Coronary artery (tissue), 2 donors: ENCODE measurements around the gene BID.
"Not testable (repeated sequence)": the region's sequence is repeated elsewhere in the genome, so short reads cannot be mapped to it uniquely, and the experiment has no call there.

Experiments
- DNase-seq: peaks from one replicate; pipeline ENCODE4 v3.0.0-alpha.2; 2017; ENCODE audit warnings: low spot score
- H3K27ac ChIP-seq, 2 donors: fragments of 200-600 bp; sonication (generic); one replicate each; pipeline ENCODE4 v1.5.1; 2016 to 2019
- H3K4me3 ChIP-seq: fragments of 200-600 bp; sonication (generic); 2 replicates; pipeline ENCODE4 v1.5.1; 2016; ENCODE audit warnings: mild to moderate bottlenecking, moderate library complexity
- TF ChIP-seq, protein P1 (sequence below): fragments of 200-600 bp; sonication (generic); IDR thresholded peaks from one replicate; pipeline ENCODE4 v1.5.1; 2019; ENCODE audit warnings: antibody characterized with exemption

The BID gene

DNA sequence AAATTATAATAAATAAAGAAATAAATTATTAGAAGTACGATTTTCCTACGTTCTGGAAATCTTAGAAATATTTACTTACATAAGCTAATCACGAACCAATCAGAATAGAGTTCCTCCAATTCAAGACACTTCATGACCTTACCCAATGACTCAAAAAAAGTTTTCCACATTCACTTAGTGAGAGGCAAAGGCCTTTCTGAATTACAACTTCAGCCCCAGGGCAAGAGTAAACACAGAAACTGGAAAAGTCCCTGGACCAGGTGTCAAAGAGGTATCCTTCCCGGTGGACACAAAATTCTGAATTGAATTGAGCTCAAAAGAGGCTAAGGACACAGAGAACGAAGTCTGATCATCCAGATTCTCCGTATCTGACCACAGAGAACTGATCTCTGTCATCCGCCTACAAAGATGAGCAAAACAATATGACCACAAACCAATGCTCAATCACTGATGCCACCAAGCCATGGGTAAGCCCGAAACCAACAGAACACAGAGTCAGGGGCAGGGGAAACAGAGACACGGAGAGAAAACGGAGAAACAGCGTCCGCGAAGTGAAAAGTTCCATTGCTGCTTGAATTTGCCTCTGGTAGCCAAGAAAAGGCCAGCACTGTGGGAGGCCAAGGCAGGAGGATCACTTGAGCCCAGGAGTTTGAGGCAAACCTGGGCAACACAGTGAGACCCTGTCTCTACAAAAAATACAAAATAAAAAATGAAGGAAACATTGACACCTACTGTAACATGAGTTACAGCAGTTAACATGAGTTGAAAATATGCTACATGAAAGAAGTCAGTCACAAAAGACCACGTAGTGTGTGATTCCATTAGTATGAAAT lies 6.8 kb downstream of the BID start:
- TF ChIP-seq, protein P1, sequence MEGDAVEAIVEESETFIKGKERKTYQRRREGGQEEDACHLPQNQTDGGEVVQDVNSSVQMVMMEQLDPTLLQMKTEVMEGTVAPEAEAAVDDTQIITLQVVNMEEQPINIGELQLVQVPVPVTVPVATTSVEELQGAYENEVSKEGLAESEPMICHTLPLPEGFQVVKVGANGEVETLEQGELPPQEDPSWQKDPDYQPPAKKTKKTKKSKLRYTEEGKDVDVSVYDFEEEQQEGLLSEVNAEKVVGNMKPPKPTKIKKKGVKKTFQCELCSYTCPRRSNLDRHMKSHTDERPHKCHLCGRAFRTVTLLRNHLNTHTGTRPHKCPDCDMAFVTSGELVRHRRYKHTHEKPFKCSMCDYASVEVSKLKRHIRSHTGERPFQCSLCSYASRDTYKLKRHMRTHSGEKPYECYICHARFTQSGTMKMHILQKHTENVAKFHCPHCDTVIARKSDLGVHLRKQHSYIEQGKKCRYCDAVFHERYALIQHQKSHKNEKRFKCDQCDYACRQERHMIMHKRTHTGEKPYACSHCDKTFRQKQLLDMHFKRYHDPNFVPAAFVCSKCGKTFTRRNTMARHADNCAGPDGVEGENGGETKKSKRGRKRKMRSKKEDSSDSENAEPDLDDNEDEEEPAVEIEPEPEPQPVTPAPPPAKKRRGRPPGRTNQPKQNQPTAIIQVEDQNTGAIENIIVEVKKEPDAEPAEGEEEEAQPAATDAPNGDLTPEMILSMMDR = no peak
- DNase-seq = no peak
- H3K27ac ChIP-seq = no peak overlapping the region
- no peak overlapping the region for H3K4me3 ChIP-seq

DNA sequence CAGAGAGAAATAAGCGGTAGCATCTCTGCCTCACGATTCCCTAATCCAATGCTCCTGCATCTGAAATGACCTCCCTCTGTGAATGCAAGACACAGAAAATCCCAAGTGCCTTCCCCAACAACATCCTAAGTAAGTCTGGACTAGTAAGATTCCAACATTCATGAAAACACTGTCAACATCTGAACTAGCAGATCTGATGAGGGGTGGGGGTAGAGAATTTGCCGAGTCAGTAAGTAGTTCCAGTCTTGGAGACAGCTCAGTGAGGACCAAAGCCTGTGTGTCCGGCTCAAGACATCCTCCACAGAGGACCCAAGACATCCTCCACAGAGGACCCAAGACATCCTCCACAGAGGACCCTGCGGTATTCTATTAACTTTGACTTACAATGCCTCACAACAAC lies 9.4 kb downstream of the BID start:
- not testable (repeated sequence) for H3K27ac ChIP-seq, H3K4me3 ChIP-seq, DNase-seq

DNA sequence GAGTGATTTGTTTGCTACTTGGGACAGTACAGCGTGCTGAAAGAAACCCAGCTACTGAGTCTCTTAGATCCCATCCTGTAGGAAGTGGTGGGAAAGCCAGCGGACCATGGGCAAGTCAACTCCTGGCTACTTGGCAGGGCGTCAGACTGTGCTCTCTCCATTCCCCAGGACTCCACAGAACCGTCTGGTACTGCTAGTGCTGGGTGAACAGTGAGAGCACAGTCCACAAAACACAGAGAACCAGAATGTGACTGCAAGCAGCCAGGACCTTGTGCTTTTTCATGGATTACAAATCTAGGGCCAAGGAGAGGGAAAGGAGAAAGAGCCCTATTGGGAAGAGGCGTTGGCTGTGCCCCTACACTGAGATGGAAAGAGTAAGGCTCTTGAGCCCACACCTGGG lies 10.2 kb downstream of the BID start:
- no peak for DNase-seq
- Histone ChIP-seq H3K4me3 (no peak overlapping the region), H3K27ac (no peak overlapping the region)
- TF ChIP-seq, protein P1 = no peak

DNA sequence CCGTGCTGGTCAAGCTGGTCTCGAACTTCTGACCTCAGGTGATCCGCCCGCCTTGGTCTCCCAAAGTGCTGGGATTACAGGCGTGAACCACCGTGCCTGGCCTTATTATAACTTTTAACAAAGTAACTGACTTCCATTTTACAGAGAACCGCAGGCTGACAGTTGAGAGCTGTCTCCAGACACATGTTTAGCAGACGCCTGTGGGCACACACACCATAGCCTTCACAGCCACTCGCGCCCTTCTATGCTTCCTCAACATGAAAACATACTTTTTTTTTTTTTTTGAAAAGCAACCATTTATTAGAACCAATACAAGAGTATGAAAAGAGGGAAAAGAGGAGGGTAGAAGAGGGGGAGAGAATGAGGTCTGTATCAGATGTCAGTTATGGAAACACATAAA lies 10.8 kb downstream of the BID start:
- H3K4me3 ChIP-seq = not testable (repeated sequence)

DNA sequence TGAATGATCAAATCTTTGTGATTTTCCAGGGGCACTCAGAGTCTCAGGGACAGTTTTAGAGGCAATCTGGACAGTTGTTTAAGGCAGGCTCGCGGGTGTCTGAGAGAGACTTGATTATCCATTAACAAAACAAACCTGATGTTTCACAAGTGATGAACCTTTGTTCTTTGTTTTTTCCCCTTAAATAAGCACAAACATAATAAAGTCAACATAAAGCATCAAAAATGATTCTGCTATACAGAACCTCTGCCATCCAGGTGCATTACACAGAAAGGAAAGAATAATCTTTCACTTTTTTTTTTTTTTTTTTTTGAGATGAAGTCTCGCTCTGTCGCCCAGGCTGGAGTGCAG lies 13.2 kb downstream of the BID start:
- Histone ChIP-seq H3K27ac (no peak overlapping the region), H3K4me3 (no peak overlapping the region)
- TF ChIP-seq, protein P1 = no peak
- no peak for DNase-seq

More for the DNA sequence above, 10.8 kb downstream of the BID start:
- DNase-seq, H3K27ac ChIP-seq: not testable (repeated sequence)

DNA sequence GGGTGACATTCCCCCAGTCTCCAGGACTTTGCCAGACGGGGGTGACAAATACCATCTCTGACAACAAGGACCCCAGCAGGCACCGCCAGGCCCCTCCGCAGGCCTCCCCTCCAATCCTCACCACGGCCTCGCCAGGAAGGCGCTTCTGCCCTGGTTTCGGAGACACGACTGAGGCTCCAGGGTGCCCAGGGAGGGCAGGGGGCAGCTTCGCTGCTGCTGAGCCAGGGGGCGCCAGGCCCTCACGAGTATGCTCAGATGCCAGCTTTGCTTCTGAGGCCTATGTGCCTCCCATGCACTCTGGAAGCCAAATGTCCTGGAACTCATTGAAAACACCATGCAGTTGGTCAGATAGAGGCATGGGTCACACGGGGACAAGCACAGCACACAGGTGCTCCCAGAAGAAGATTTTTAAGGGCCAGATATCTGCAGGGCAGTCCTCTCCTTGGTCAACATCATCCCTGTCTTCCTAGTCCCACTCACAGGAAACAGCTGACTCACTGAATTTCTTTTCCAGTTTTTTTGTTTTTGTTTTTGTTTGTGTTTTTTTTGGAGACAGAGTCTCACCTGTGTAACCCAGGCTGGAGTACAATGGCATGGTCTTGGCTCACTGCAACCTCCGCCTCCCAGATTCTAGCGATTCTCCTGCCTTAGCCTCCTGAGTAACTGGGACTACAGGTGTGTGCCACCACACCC lies 19.9 kb downstream of the BID start:
- H3K27ac ChIP-seq = no peak overlapping the region
- TF ChIP-seq, protein P1 = no peak
- no peak for DNase-seq
- no peak overlapping the region for H3K4me3 ChIP-seq

DNA sequence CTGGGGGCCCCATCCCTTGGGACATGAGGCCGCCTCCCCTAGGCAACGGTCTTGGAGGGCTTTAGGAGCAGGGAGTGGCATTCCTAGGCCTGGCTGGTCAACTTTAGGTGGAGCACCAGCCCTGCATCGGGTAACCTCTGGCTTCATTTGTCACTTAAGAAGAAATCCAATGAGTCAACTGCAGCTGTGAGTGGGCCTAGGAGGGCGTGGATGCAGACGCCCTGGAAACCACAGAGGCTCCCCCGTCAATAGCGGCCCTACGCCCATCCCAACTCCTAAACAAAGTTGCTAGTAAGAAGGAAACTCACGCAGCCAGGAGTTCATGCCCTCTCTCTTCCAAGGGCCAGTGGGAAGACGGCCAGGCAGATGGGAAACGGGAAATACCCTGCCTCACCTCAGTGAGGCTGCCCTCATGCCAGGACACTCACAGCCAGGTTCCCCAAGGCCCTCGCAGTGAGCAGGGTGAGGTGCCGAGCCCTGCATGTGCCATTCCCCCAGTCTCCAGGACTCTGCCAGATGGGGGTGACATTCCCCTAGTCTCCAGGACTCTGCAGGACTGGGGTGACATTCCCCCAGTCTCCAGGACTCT lies 20.8 kb downstream of the BID start:
- no peak overlapping the region for H3K27ac ChIP-seq
- H3K4me3 ChIP-seq = no peak overlapping the region
- no peak for DNase-seq
- TF ChIP-seq, protein P1 = no peak

DNA sequence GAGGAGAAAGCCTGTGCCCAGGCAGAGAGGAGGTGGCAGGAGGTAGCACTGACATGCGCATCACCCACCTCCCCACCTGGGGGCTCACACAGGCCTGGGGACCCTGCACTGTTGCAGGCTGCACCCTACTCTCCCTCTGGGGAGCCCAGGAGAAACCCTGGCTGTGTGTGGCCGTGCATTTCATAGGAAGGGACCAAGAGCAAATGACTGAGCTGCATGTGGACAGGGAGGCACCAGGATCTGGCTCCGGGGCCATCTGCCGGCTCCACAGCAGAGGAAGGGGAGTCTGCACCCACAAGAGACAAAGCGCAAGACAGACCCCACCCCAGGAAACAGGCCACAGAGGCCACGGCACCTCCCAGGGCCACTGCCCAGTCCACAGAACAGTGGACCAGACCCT lies 22.7 kb downstream of the BID start:
- no peak for DNase-seq
- no peak overlapping the region for H3K4me3 ChIP-seq
- TF ChIP-seq, protein P1 = no peak
- H3K27ac ChIP-seq = no peak overlapping the region
